Measurements from ENCODE around the gene INPP5K. TPM values are rescaled to one million over a fixed set of nuclear protein-coding genes. Genes with fewer than 3 reads are reported as not detected.

Gene INPP5K
- total RNA-seq, 1 experiment from 2014 or later = 29.4 TPM

GRCh38 chr17:1503699-1504098 lies 12.7 kb downstream of the INPP5K start:
- H3K4me3 Mint-ChIP-seq = no peak overlapping the region; a peak in 1 of 5 replicates
- no peak overlapping the region for H2BK120ac ChIP-seq (ENCODE audit: low read depth, low read length, poor library complexity, severe bottlenecking)
- no CpG with 5 or more reads among the region's 10 CpGs for WGBS (ENCODE audit: extremely low coverage, insufficient read length, low lambda C conversion rate)

More at GRCh38 chr17:1503699-1504098, 12.7 kb downstream of the INPP5K start:
- H3K9me3 ChIP-seq (ENCODE audit: control insufficient read depth, low read depth, low read length) = no peaks in the 10 kb centered on the region
- no peak overlapping the region for H2BK15ac ChIP-seq (ENCODE audit: low read depth, low read length)
- no peak overlapping the region for H3K14ac ChIP-seq (ENCODE audit: insufficient read depth, low read length)
- no peaks in the 10 kb centered on the region for H3K79me1 ChIP-seq (ENCODE audit: insufficient read depth, low read depth, low read length, poor library complexity, severe bottlenecking)
- no peaks in the 10 kb centered on the region for H3K23me2 ChIP-seq (ENCODE audit: insufficient read length, low read depth, low read length, poor library complexity, severe bottlenecking)
- H4K20me1 ChIP-seq (ENCODE audit: control insufficient read depth, insufficient read depth, insufficient read length) = no peaks in the 10 kb centered on the region
- H3K4me2 ChIP-seq (ENCODE audit: insufficient read depth, insufficient read length, low read length) = no peak overlapping the region
- no peak overlapping the region for H2AFZ ChIP-seq (ENCODE audit: low read length)
- H3K4me1 ChIP-seq (ENCODE audit: insufficient read depth, low read length) = no peaks in the 10 kb centered on the region
- no peak overlapping the region for H2BK20ac ChIP-seq (ENCODE audit: low read depth, low read length, poor library complexity, severe bottlenecking)
- no peak overlapping the region for H2BK5ac ChIP-seq (ENCODE audit: insufficient read length, low read length)
- H3K4ac ChIP-seq (ENCODE audit: low read depth, low read length) = no peak overlapping the region
- H3T11ph ChIP-seq (ENCODE audit: low read length) = no peak overlapping the region
- H3K56ac ChIP-seq (ENCODE audit: insufficient read length, low read depth, low read length) = no peak overlapping the region
- no peak for DNase-seq
- peak overlapping the region; percentile 49 to 95 (median 88); a peak in 3 of 7 replicates for H3K27ac Mint-ChIP-seq
- no peak overlapping the region for H4K91ac ChIP-seq (ENCODE audit: insufficient read length, low read depth, low read length)
- H3K27me3 Mint-ChIP-seq (ENCODE audit: low read depth) = no peaks in the 10 kb centered on the region
- no peak overlapping the region for H2AK5ac ChIP-seq (ENCODE audit: insufficient read length, low read length)
- peaks cover 0 to 24% (median 18%) of the 10 kb centered on the region in 3 experiments; a peak in 5 of 7 replicates for H3K36me3 Mint-ChIP-seq (ENCODE audit: insufficient read depth in 1 of 3, low read depth in 3 of 3)
- H2BK12ac ChIP-seq (ENCODE audit: insufficient read length, low read depth, low read length) = no peak overlapping the region
- H3K79me2 ChIP-seq (ENCODE audit: insufficient read depth, low read length) = no peaks in the 10 kb centered on the region
- H3K27ac ChIP-seq (ENCODE audit: insufficient read length, low read depth, low read length) = no peak overlapping the region
- H3K9me3 Mint-ChIP-seq = no peaks in the 10 kb centered on the region
- no peak overlapping the region for H4K8ac ChIP-seq (replicated peaks; ENCODE audit: insufficient read length, low read depth, low read length)
- no peak overlapping the region for H4K5ac ChIP-seq (ENCODE audit: insufficient read length, low read depth, low read length)
- TF ChIP-seq CTCF (conservative IDR thresholded peaks at IDR 0.05) = no peak
- no peaks in the 10 kb centered on the region for H3K27me3 ChIP-seq (ENCODE audit: insufficient read depth, low read length)
- no peak overlapping the region for H3K18ac ChIP-seq (ENCODE audit: insufficient read length, low read depth, low read length)
- peaks cover 3 to 6% of the 10 kb centered on the region in 2 experiments; a peak in 1 of 4 replicates for H3K4me1 Mint-ChIP-seq
- H3K23ac ChIP-seq (ENCODE audit: insufficient read length, low read depth, low read length) = no peak overlapping the region
- no peak overlapping the region for H3K9ac ChIP-seq (ENCODE audit: extremely low read depth, insufficient read length, low read length)

All from H9 (cell line).